Glutamatergic neuron (in vitro differentiated cells): ENCODE measurements around the gene PCDHA4. TPM values are rescaled to one million over a fixed set of nuclear protein-coding genes. Genes with fewer than 3 reads are reported as not detected.
A peak's percentile ranks its signal among the peaks of the same experiment; 100 is the strongest.

Experiments
- DNase-seq: peaks from one replicate; pipeline ENCODE4 v3.0.0; 2022
- H3K27ac Mint-ChIP-seq: one replicate; pipeline ENCODE4 v1.8.0; 2020; ENCODE audit warnings: mild to moderate bottlenecking, mixed read lengths, inconsistent platforms; ENCODE audit not compliant: unreplicated experiment
- H3K27me3 Mint-ChIP-seq: one replicate; pipeline ENCODE4 v1.8.0; 2020; ENCODE audit warnings: mild to moderate bottlenecking, moderate library complexity, mixed read lengths, inconsistent platforms; ENCODE audit not compliant: unreplicated experiment
- H3K36me3 Mint-ChIP-seq: one replicate; pipeline ENCODE4 v1.8.0; 2020; ENCODE audit warnings: mild to moderate bottlenecking, mixed read lengths, inconsistent platforms; ENCODE audit not compliant: unreplicated experiment
- H3K4me1 Mint-ChIP-seq: one replicate; pipeline ENCODE4 v1.8.0; 2020; ENCODE audit warnings: mild to moderate bottlenecking, low read depth, mixed read lengths, inconsistent platforms; ENCODE audit not compliant: unreplicated experiment
- H3K4me3 Mint-ChIP-seq: one replicate; pipeline ENCODE4 v1.8.0; 2020; ENCODE audit warnings: mild to moderate bottlenecking, mixed read lengths, inconsistent platforms; ENCODE audit not compliant: unreplicated experiment
- H3K9me3 Mint-ChIP-seq: one replicate; pipeline ENCODE4 v1.8.0; 2020; ENCODE audit warnings: mild to moderate bottlenecking, moderate library complexity, mixed read lengths, inconsistent platforms; ENCODE audit not compliant: unreplicated experiment
- total RNA-seq: library from RNA; stranded (reverse); fragmentation: NEBNext Ultra II Directional; extraction: Animal tissue kit (Norgen Biotek cat#: 25700); gene quantifications from one replicate; pipeline ENCODE4 v1.2.1, GENCODE V29; 2021; ENCODE audit not compliant: unreplicated experiment
- TF ChIP-seq, protein P1 (sequence below): fragments of 200-600 bp; sonication (generic); IDR thresholded peaks from one replicate; pipeline ENCODE4 v1.5.0; 2021; ENCODE audit not compliant: partially characterized antibody, unreplicated experiment

The PCDHA4 gene
- total RNA-seq, 1 donor from 2014 or later, result 29.7 TPM

- peaks cover 10% of the 10 kb centered on the region for H3K27me3 Mint-ChIP-seq
- H3K27ac Mint-ChIP-seq, result peak within 1 kb of the TSS; percentile 99
- TF ChIP-seq, protein P1, sequence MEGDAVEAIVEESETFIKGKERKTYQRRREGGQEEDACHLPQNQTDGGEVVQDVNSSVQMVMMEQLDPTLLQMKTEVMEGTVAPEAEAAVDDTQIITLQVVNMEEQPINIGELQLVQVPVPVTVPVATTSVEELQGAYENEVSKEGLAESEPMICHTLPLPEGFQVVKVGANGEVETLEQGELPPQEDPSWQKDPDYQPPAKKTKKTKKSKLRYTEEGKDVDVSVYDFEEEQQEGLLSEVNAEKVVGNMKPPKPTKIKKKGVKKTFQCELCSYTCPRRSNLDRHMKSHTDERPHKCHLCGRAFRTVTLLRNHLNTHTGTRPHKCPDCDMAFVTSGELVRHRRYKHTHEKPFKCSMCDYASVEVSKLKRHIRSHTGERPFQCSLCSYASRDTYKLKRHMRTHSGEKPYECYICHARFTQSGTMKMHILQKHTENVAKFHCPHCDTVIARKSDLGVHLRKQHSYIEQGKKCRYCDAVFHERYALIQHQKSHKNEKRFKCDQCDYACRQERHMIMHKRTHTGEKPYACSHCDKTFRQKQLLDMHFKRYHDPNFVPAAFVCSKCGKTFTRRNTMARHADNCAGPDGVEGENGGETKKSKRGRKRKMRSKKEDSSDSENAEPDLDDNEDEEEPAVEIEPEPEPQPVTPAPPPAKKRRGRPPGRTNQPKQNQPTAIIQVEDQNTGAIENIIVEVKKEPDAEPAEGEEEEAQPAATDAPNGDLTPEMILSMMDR, result peak; percentile 57
- H3K9me3 Mint-ChIP-seq, result peaks cover 24% of the 10 kb centered on the region
- H3K4me3 Mint-ChIP-seq, result peak within 1 kb of the TSS; percentile 86
- no peak for DNase-seq
- peaks cover 48% of the 10 kb centered on the region for H3K36me3 Mint-ChIP-seq
- peaks cover 8% of the 10 kb centered on the region for H3K4me1 Mint-ChIP-seq
These were observed 49.2 kb downstream of the PCDHA4 start, which contains the start of gene PCDHA10 for GRCh38 chr5:140855772-140856674. PCDHA10 (plus strand) TSS chr5:140855897; CDS start chr5:140856049, 152 bp downstream.

DNA sequence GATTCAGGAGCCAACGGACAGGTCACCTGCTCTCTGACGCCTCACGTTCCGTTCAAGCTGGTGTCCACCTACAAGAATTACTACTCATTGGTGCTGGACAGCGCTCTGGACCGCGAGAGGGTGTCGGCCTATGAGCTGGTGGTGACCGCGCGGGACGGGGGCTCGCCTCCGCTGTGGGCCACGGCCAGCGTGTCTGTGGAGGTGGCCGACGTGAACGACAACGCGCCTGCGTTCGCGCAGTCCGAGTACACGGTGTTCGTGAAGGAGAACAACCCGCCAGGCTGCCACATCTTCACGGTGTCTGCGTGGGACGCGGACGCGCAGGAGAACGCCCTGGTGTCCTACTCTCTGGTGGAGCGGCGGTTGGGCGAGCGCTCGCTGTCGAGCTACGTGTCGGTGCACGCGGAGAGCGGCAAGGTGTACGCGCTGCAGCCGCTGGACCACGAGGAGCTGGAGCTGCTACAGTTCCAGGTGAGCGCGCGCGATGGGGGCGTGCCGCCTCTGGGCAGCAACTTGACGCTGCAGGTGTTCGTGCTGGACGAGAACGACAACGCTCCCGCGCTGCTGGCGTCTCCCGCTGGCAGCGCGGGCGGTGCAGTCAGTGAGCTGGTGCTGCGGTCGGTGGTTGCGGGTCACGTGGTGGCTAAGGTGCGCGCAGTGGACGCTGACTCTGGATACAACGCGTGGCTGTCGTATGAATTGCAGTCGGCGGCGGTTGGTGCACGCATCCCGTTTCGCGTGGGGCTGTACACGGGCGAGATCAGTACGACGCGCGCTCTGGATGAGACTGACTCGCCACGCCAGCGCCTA, 50.5 kb downstream of the PCDHA4 start:
- Mint-ChIP-seq H3K9me3 (peaks cover 34% of the 10 kb centered on the region), H3K36me3 (peaks cover 62% of the 10 kb centered on the region), H3K4me3 (peak overlapping the region; percentile 86), H3K27ac (peak overlapping the region; percentile 99), H3K4me1 (peaks cover 8% of the 10 kb centered on the region), H3K27me3 (peaks cover 10% of the 10 kb centered on the region)
- TF ChIP-seq, protein P1, result no peak
- DNase-seq, result no peak

GRCh38 chr5:140857987-140858240, 51.0 kb downstream of the PCDHA4 start:
- no peak overlapping the region for H3K4me3 Mint-ChIP-seq
- peaks cover 10% of the 10 kb centered on the region for H3K27me3 Mint-ChIP-seq
- no peak for DNase-seq
- TF ChIP-seq, protein P1, result no peak
- H3K4me1 Mint-ChIP-seq, result peaks cover 8% of the 10 kb centered on the region
- H3K9me3 Mint-ChIP-seq, result peaks cover 34% of the 10 kb centered on the region
- H3K36me3 Mint-ChIP-seq, result peaks cover 67% of the 10 kb centered on the region
- H3K27ac Mint-ChIP-seq, result no peak overlapping the region

DNA sequence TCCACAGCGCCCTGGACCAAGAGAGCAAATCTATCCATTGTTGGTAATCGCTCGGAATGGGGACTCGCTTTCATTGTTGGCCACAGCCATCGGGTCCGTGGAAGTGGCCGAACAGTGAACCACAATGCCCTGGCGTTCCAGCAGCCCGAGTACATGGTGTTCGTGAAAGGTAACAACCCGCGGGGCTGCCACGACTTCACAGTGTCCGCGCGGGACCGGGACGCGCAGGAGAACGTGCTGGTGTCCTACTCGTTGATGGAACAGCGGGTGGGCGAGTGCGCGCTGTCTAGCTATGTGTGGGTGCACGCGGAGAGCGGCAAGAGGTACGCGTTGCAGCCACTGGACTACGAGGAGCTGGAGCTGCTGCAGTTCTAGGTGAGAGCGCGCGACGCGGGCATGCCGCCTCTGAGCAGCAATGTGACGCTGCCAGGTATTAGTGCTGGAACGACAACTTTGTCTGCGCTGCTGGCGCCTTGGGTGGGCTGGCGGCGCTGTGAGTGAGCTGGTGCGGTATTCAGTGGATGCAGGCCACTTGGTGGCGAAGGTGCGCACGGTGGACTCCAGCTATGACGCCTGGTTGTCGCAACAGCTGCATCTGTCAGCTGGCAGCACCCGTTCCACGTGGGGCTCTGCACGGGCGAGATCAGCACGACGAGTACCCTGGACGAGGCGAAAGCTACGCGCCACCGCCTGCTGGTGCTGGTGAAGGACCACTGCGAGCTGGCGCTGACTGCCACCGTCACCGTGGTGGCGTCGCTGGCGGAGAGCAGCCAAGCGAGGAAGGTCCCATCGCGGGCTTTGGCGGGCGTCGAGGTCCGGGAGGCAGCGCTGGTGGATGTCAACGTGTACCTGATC, 55.8 kb downstream of the PCDHA4 start:
- H3K4me1 Mint-ChIP-seq, result peaks cover 3% of the 10 kb centered on the region
- DNase-seq, result no peak
- no peak overlapping the region for H3K27ac Mint-ChIP-seq
- H3K27me3 Mint-ChIP-seq, result peaks cover 5% of the 10 kb centered on the region
- peaks cover 24% of the 10 kb centered on the region for H3K9me3 Mint-ChIP-seq
- H3K36me3 Mint-ChIP-seq, result peaks cover 59% of the 10 kb centered on the region
- no peak overlapping the region for H3K4me3 Mint-ChIP-seq
- TF ChIP-seq, protein P1, result no peak

Other genes with a start within 250 kb of the PCDHA4 start
- 45.0 TPM for gene SRA1, start 249.6 kb upstream of the PCDHA4 start, total RNA-seq
- gene APBB3, start 242.5 kb upstream of the PCDHA4 start, total RNA-seq, result 103 TPM
- gene SLC35A4, start 242.2 kb upstream of the PCDHA4 start, total RNA-seq, result 50.7 TPM
- 0.64 TPM for gene CD14, start 173.9 kb upstream of the PCDHA4 start, total RNA-seq
- gene TMCO6, start 167.6 kb upstream of the PCDHA4 start, total RNA-seq, result 12.5 TPM
- 59.6 TPM for gene NDUFA2, start 159.4 kb upstream of the PCDHA4 start, total RNA-seq
- 87.9 TPM for gene IK, start 159.2 kb upstream of the PCDHA4 start, total RNA-seq
- 31.5 TPM for gene WDR55, start 142.2 kb upstream of the PCDHA4 start, total RNA-seq
- 5.4 TPM for gene DND1, start 133.5 kb upstream of the PCDHA4 start, total RNA-seq
- gene HARS1, start 115.7 kb upstream of the PCDHA4 start, total RNA-seq, result 162 TPM
- gene HARS2, start 115.6 kb upstream of the PCDHA4 start, total RNA-seq, result 56.7 TPM
- 71.3 TPM for gene ZMAT2, start 106.6 kb upstream of the PCDHA4 start, total RNA-seq
- gene PCDHA1, start 20.9 kb upstream of the PCDHA4 start, total RNA-seq, result 0.69 TPM
- 20.9 TPM for gene PCDHA2, start 12.2 kb upstream of the PCDHA4 start, total RNA-seq
- gene PCDHA3, start 6.0 kb upstream of the PCDHA4 start, total RNA-seq, result 17.9 TPM
- gene PCDHA5, start 14.5 kb downstream of the PCDHA4 start, total RNA-seq, result 11.8 TPM
- 29.8 TPM for gene PCDHA6, start 20.9 kb downstream of the PCDHA4 start, total RNA-seq
- 22.9 TPM for gene PCDHA7, start 27.2 kb downstream of the PCDHA4 start, total RNA-seq
- gene PCDHA8, start 34.1 kb downstream of the PCDHA4 start, total RNA-seq, result 14.6 TPM
- gene PCDHA9, start 41.3 kb downstream of the PCDHA4 start, total RNA-seq, result 18.9 TPM
- 47.7 TPM for gene PCDHA10, start 48.8 kb downstream of the PCDHA4 start, total RNA-seq
- 23.2 TPM for gene PCDHA11, start 61.9 kb downstream of the PCDHA4 start, total RNA-seq
- 32.4 TPM for gene PCDHA12, start 68.2 kb downstream of the PCDHA4 start, total RNA-seq
- 10.2 TPM for gene PCDHA13, start 75.1 kb downstream of the PCDHA4 start, total RNA-seq
- 25.2 TPM for gene PCDHAC1, start 119.2 kb downstream of the PCDHA4 start, total RNA-seq
- gene PCDHAC2, start 159.4 kb downstream of the PCDHA4 start, total RNA-seq, result 6.0 TPM
- not detected for gene PCDHB1, start 244.3 kb downstream of the PCDHA4 start, total RNA-seq